SU-DHL-6 (cell line): ENCODE results near the gene SLC8A1.

Source experiments
- H2AFZ ChIP-seq: fragments of 200-600 bp; sonication (generic); 2 replicates; pipeline ENCODE4 v1.6.1; 2014; ENCODE audit warnings: low read depth, mild to moderate bottlenecking, moderate library complexity, mixed read lengths, antibody characterized with exemption, low read length; ENCODE audit not compliant: severe bottlenecking
- H3F3A ChIP-seq: fragments of 200-600 bp; shearing (Covaris generic); 2 replicates; pipeline ENCODE4 v1.6.0; 2016; ENCODE audit warnings: antibody characterized with exemption, mild to moderate bottlenecking; ENCODE audit not compliant: insufficient read depth
- H3K27ac ChIP-seq: fragments of 200-600 bp; sonication (generic); 2 replicates; pipeline ENCODE4 v1.5.1; 2016; ENCODE audit warnings: low read depth, mild to moderate bottlenecking, low read length, moderate library complexity, mixed read lengths
- H3K27me3 ChIP-seq: fragments of 200-600 bp; sonication (generic), shearing (Covaris generic); 2 replicates; pipeline ENCODE4 v1.6.0; 2014; ENCODE audit warnings: mild to moderate bottlenecking, low read length
- H3K36me3 ChIP-seq: fragments of 200-600 bp; sonication (generic); 2 replicates; pipeline ENCODE4 v1.6.1; 2014; ENCODE audit warnings: mild to moderate bottlenecking, low read length, mixed read lengths
- H3K4me2 ChIP-seq: fragments of 300-600, 200-600 bp; shearing (Covaris generic), sonication (generic); 2 replicates; pipeline ENCODE4 v1.6.0; 2014; ENCODE audit warnings: low read length, low read depth, mild to moderate bottlenecking; ENCODE audit not compliant: poor library complexity, severe bottlenecking
- H3K4me3 ChIP-seq: fragments of 200-600 bp; sonication (generic); 2 replicates; pipeline ENCODE4 v1.5.1; 2014; ENCODE audit warnings: antibody characterized with exemption, low read length, mild to moderate bottlenecking, mixed read lengths; ENCODE audit not compliant: insufficient read depth, poor library complexity, severe bottlenecking
- H3K79me2 ChIP-seq: fragments of 200-600 bp; sonication (generic); 2 replicates; pipeline ENCODE4 v1.6.1; 2014; ENCODE audit warnings: mild to moderate bottlenecking, low read length, moderate library complexity; ENCODE audit not compliant: insufficient read depth
- H3K9ac ChIP-seq: fragments of 200-600 bp; sonication (generic); 2 replicates; pipeline ENCODE4 v1.7.0; 2014; ENCODE audit warnings: mild to moderate bottlenecking, low read length
- H3K9me2 ChIP-seq: fragments of 200-600 bp; sonication (generic); replicated peaks from 2 replicates; pipeline ENCODE4 v1.6.1; 2014; ENCODE audit warnings: low read length; ENCODE audit not compliant: insufficient read depth
- H3K9me3 ChIP-seq: fragments of 200-600 bp; sonication (generic); 2 replicates; pipeline ENCODE4 v1.6.1; 2014; ENCODE audit warnings: low read length, mixed read lengths; ENCODE audit not compliant: insufficient read depth
- H4K20me1 ChIP-seq: fragments of 200-600 bp; sonication (generic); 2 replicates; pipeline ENCODE4 v1.6.1; 2014; ENCODE audit warnings: low read depth, mild to moderate bottlenecking, antibody characterized with exemption, low read length, moderate library complexity, mixed read lengths
- CTCF ChIP-seq: fragments of 200-600 bp; sonication (generic); IDR thresholded peaks from one replicate; pipeline ENCODE4 v1.5.1; 2017; ENCODE audit warnings: antibody characterized with exemption, mild to moderate bottlenecking, low read length, moderate library complexity; ENCODE audit not compliant: insufficient read depth, poor library complexity, severe bottlenecking
- EZH2phosphoT487 ChIP-seq: fragments of 200-600 bp; sonication (generic), shearing (Covaris generic); conservative IDR thresholded peaks from 2 replicates; pipeline ENCODE4 v1.6.1; 2018; ENCODE audit warnings: mild to moderate bottlenecking, antibody characterized with exemption, low read length, moderate library complexity, mixed read lengths

The SLC8A1 gene

GRCh38 chr2:40367652-40368051 is 84.2 kb downstream of the SLC8A1 start:
- no peak overlapping the region for H3K4me2 ChIP-seq
- no peak overlapping the region for H3K4me3 ChIP-seq
- H3K9ac ChIP-seq = no peak overlapping the region
- H3K9me2 ChIP-seq = no peaks in the 10 kb centered on the region
- H3F3A ChIP-seq = no peaks in the 10 kb centered on the region
- H3K9me3 ChIP-seq = no peaks in the 10 kb centered on the region
- no peak overlapping the region for H2AFZ ChIP-seq
- H3K79me2 ChIP-seq = no peaks in the 10 kb centered on the region
- no peaks in the 10 kb centered on the region for H3K27me3 ChIP-seq
- no peak overlapping the region for H3K27ac ChIP-seq
- no peaks in the 10 kb centered on the region for H4K20me1 ChIP-seq
- TF ChIP-seq CTCF (no peak), EZH2phosphoT487 (no peak)
- no peaks in the 10 kb centered on the region for H3K36me3 ChIP-seq

- H3K4me2 ChIP-seq = no peak overlapping the region
- H4K20me1 ChIP-seq = no peaks in the 10 kb centered on the region
- TF ChIP-seq CTCF (no peak), EZH2phosphoT487 (no peak)
- H3K27ac ChIP-seq = no peak overlapping the region
- no peak overlapping the region for H3K9ac ChIP-seq
- H3K9me2 ChIP-seq = no peaks in the 10 kb centered on the region
- no peak overlapping the region for H3K4me3 ChIP-seq
- no peaks in the 10 kb centered on the region for H3K9me3 ChIP-seq
- no peaks in the 10 kb centered on the region for H3F3A ChIP-seq
- H3K27me3 ChIP-seq = no peaks in the 10 kb centered on the region
- no peaks in the 10 kb centered on the region for H3K79me2 ChIP-seq
- H2AFZ ChIP-seq = no peak overlapping the region
- H3K36me3 ChIP-seq = no peaks in the 10 kb centered on the region
These were observed 84.9 kb downstream of the SLC8A1 start for GRCh38 chr2:40367032-40367431.

GRCh38 chr2:40364151-40364874 is 87.6 kb downstream of the SLC8A1 start:
- Histone ChIP-seq H3K27me3 (no peaks in the 10 kb centered on the region), H3K4me3 (no peak overlapping the region), H3K9me2 (no peaks in the 10 kb centered on the region), H3K9me3 (no peaks in the 10 kb centered on the region), H3K36me3 (no peaks in the 10 kb centered on the region), H2AFZ (no peak overlapping the region), H3K27ac (no peak overlapping the region), H3K79me2 (no peaks in the 10 kb centered on the region), H3F3A (no peaks in the 10 kb centered on the region), H4K20me1 (no peaks in the 10 kb centered on the region), H3K4me2 (no peak overlapping the region), H3K9ac (no peak overlapping the region)
- no peak for TF ChIP-seq EZH2phosphoT487
- no peak for TF ChIP-seq CTCF
